GM12875 (cell line): Measurements from ENCODE around the gene NUP160.
"Not testable (repeated sequence)": the region's sequence is repeated elsewhere in the genome, so short reads cannot be mapped to it uniquely, and the experiment has no call there.

Experiments
- H3K4me3 ChIP-seq: one replicate; pipeline ENCODE4 v1.5.1; 2011; ENCODE audit warnings: low read depth, low read length, control low read depth
- TF ChIP-seq, protein P1 (sequence below): IDR thresholded peaks from 2 replicates; pipeline ENCODE4 v1.5.1; 2011; ENCODE audit warnings: low read depth, mild to moderate bottlenecking, control low read depth, inconsistent platforms, low read length, moderate library complexity, borderline replicate concordance; ENCODE audit not compliant: insufficient read depth

NUP160 gene

GRCh38 chr11:47847892-47848699 lies at the start of gene NUP160:
Gene NUP160 (minus strand): TSS chr11:47848350. CDS start chr11:47848318, 32 bp downstream.
- TF ChIP-seq, protein P1, sequence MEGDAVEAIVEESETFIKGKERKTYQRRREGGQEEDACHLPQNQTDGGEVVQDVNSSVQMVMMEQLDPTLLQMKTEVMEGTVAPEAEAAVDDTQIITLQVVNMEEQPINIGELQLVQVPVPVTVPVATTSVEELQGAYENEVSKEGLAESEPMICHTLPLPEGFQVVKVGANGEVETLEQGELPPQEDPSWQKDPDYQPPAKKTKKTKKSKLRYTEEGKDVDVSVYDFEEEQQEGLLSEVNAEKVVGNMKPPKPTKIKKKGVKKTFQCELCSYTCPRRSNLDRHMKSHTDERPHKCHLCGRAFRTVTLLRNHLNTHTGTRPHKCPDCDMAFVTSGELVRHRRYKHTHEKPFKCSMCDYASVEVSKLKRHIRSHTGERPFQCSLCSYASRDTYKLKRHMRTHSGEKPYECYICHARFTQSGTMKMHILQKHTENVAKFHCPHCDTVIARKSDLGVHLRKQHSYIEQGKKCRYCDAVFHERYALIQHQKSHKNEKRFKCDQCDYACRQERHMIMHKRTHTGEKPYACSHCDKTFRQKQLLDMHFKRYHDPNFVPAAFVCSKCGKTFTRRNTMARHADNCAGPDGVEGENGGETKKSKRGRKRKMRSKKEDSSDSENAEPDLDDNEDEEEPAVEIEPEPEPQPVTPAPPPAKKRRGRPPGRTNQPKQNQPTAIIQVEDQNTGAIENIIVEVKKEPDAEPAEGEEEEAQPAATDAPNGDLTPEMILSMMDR = no peak
- peak within 1 kb of the TSS; percentile 65 for H3K4me3 ChIP-seq

- no peak overlapping the region for H3K4me3 ChIP-seq
- TF ChIP-seq, protein P1 = no peak
Measured at GRCh38 chr11:47896199-47896598, 48.0 kb upstream of the NUP160 start.

GRCh38 chr11:47895035-47895434 lies 46.9 kb upstream of the NUP160 start:
- no peak overlapping the region for H3K4me3 ChIP-seq
- TF ChIP-seq, protein P1 = no peak

DNA sequence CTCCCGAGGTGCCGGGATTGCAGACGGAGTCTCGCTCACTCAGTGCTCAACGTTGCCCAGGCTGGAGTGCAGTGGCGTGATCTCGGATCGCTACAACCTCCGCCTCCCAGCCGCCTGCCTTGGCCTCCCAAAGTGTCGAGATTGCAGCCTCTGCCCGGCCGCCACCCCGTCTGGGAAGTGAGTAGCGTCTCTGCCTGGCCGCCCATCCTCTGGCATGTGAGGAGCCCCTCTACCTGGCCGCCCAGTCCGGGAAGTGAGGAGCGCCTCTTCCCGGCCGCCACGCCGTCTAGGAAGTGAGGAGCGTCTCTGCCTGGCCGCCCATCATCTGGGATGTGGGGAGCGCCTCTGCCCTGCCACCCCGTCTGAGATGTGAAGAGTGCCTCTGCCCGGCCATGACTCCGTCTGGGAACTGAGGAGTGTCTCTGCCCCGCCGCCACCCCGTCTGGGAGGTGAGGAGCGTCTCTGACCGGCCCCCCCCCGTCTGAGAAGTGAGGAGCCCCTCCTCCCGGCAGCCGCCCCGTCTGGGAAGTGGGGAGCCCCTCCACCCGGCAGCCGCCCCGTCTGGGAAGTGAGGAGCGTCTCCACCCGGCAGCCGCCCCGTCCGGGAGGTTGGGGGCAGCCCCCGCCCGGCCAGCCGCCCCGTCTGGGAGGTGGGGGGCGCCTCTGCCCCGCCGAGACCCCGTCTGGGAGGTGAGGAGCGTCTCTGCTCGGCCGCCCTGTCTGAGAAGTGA lies 44.6 kb upstream of the NUP160 start:
- H3K4me3 ChIP-seq = not testable (repeated sequence)

DNA sequence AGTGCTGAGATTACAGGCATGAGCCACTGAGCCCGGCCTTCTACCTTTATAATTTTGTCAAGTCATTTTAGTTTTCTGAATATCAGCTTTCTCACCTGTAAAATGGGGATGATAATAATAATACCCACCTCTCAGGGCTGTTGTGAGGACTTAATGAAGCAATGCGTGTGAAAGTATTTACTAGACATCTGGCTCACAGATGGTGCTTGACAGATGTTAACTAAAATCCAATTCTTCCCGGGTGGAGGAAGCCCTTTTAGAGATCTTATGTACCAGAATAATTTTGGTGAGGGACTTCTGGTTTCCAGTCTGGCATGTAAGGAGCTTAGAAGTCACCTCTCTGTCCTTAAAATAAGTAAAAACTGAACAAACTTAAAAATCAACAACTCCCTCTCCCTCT lies 43.7 kb upstream of the NUP160 start:
- TF ChIP-seq, protein P1 = no peak
- H3K4me3 ChIP-seq = no peak overlapping the region

DNA sequence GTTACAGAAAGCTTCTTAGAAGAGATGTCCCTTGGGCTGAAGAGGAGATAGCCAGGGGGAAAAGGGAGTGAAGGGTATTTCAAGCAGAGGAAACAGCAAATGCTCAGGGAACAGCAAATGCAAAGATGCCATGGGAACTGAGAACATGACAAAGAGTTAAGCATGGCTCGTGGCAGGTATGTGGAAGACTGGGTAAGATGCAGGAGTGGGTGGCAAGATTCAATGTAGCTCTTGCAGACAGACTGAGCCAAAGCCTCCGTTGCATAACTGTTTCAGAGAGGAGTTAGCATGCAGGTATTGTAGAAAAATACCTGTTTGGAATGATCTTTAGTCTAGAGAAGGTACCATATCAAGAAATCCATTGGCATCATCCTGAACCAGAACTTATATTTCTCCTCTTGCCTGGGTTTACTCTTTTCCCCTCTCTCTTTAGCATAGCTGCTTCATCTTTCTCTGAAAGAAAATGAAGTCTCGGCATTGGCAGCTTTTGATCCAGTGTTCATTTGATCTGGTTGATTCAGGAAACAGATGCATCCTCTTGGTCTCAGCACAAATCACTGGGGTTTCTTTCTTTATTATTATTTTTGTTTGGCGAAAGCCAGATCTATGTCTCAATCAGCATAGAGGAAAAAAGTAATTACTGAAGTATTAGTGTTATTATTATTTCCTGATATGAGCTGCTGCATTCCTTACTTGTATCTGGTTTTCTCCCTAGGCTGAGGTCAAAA lies 41.7 kb upstream of the NUP160 start:
- TF ChIP-seq, protein P1 = no peak
- no peak overlapping the region for H3K4me3 ChIP-seq

DNA sequence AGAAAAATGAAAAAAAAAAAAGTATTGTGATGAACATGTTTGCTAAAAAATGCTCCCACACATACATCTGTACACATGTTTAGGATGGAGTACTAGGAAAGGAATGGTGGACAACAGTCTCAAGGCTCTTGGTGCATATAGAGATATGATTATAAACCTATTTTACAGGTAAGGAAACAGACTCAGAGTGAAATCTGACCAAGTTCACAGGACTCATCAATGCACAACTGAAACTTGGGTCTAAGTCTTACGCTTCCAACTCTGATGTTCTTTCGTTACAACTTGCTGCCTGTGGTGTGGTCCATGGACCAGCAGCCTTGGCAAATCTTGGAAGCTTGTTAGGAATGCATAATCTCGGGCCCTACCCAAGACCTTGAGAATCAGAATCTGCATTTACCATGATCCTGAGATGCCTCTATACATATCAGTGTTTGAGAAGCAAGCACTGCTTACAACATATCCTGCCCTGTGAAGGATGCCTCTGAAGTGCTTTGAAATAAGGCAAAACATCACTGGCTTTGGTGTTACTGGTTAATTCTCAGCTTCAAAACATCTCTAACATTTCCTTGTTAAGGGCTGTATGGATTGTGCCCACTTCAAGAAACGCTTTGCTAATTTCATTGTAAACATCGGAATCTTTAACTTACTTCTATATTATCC lies 39.9 kb upstream of the NUP160 start:
- TF ChIP-seq, protein P1 = no peak
- no peak overlapping the region for H3K4me3 ChIP-seq
